ENCODE data around the gene CIAO3. TPM values are rescaled to one million over a fixed set of nuclear protein-coding genes. Genes with fewer than 3 reads are reported as not detected.

CIAO3 gene
- polyA plus RNA-seq, 1 donor = 18.0 TPM

DNA sequence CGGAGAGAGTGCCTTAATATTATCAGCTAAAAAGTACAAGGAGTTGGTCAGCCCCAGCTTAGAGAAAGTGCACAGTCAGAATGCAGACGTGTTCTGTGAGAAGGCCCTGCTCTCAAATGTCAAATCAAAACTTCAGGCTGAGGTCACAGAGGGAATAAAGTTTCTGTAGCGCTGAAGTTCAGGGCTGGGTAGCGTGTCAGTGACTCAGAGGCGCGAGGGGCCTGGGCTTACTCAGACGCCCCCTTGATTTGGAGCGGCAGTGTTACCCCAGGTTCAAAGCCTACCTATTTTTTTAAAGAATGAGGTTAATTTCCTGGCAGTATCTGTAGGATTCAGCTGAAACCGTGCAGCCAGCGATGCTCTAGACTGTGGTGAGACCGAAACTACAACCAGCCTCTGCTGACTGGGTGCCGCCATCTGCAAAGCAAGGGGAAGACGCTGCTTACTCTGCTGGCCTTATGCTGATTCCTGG lies 4.8 kb downstream of the CIAO3 start:
- no peak for DNase-seq (ENCODE audit: low read depth)

DNA sequence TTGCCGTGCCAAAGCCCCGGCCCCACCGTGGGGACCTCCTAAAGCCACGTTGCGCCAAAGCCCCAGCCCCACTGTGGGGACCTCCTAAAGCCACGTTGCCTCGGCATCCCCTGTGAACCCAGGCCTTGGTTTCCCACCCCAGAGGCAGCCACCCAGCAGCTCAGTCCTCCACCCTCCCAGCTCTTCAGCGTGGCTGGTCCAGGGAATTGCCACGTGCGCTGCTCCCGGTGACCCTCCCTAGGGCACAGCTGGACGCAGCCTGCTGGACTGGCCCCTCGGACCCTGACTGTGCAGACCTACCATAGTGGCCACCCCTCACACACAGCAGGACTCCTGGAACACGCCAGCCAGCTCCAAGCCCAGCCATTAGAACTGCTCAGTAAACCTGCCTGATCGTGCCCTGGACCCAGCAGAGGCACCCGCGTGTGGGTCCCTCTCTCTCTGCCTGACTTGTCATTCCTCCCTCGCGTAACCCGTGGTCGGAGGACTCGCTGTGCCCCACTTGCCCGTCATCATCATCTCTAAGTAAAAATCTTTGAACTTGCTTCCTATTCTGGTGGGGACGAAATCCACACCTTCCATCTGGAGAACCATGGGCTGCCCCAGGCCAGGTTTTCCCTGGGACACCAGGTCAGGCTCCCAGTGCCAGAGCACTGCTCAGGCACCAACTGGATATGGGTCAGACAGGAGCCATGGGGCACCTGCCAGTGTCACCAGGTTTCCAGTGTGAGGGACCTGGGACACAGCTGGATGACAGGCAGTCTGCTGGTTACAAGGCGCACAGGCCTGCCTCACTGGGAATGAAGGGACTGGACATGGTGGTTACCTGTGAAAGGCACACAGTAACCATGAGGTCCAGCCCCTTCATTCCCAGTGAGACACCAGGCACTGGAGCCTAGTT lies 5.6 kb downstream of the CIAO3 start:
- no peak for DNase-seq (ENCODE audit: low read depth)

DNA sequence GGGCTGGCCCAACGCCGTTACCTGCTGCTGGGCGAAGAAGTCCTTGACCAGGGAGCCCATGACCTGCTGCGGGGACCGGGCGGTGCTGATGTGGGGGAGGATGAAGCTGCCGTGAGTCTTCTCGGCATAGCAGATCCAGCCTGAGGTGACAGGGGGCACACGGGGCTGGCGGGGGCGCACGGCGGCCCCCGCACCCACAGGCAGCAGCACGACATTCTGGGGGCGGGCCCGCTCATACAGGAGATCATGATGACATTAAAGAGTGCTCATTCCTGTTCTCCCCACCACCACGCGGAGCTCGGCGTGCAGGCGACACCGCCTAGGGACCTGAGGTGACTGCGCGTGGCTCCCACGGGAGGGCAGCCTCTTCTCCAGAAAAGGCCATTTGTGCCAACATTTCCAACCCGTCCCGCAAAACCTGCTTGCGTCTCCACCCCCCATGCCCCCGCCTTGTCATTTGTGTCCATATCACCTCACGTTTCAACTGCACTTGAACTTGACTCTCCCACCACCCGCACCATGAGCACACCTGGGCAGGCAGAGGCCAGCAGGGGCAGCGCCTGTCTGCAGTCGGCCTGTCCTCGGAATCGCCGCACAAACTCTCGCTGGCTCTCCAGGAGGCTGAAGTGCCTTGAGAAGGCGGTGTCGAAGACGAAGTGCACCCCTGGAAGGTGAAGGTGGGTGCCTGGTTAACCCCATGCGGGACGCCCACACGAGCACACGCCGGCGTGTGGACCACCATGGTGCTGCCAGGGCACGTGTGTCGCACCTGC lies 6.4 kb downstream of the CIAO3 start:
- DNase-seq (ENCODE audit: low read depth) = no peak

DNA sequence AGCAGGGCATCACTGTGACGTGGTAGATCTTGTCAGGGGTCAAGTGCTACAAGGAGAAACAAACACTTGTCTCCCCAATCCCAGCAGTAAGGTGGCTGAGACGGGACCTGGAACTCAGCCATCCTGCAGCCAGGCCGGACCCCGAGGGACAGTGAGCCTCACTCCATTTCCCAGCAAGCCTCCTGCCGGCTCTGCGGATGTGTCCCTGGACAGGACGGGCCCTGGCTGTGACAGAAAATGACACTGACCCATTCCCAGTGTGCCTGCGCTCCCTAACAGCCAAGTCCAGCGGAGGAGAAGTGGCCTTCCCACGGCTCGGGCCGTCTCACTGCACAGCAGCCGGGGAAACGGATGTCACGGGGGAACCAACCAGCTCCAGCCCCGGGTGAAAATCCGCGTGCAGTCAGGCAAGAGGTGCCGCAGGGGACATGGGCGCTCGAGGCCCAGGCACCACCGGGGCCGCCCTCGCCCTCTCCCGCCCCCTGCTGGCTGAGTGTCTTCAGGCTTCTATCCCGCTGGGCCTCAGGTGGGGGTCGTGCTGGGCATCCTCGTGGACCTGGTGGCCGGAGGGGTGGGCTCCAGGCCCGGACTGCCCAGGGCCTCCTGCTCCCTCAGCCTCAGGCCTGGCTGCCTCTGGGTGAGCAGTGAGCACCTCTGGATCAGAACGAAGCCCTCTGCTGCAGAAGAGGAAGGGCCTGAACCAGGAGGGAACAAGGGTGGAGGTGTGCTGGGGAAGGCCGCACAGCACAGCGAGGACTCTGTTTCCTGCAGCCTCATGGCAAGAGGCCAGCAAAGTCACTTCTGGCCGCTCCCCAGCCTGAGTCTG lies 7.2 kb downstream of the CIAO3 start:
- DNase-seq (ENCODE audit: low read depth) = no peak

DNA sequence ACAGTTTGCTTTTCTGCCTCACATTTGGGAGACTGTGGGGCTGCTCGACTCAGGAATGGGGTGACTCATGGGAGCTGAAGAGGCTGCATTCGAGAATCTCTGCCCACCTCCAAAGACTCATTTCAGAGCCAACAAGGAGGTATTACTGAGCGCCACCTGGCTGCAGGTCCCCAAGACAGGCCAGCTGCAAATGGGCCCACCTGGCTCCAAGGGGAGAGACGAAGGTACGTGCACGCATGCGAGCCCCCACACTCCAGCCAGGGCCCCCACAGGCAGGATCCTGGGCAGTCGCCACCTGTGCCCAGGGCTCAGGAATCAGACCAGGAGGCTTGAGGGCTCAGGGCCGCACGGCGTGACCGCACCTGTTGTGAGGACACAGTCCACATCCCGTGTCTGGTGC lies 7.9 kb downstream of the CIAO3 start:
- no peak for DNase-seq (ENCODE audit: low read depth)

DNA sequence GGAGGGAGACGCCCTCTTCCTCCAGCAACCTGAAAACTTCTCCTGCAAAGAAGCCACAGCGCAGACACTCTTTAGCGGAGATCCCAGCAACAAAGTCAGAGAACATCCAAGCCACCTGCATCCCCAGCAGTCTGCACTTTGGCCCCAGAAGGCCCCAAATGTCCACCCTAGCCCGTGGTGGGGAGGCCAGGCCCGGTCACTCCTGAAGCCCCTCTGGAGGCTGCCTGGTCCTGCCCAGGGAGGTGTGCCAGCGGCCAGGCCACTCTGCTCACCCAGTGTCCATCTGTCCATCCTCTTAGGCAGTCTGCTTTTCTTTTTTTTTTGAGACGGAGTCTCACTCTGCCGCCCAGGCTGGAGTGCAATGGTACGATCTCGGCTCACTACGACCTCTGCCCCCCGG lies 8.5 kb downstream of the CIAO3 start:
- no peak for DNase-seq (ENCODE audit: low read depth)

DNA sequence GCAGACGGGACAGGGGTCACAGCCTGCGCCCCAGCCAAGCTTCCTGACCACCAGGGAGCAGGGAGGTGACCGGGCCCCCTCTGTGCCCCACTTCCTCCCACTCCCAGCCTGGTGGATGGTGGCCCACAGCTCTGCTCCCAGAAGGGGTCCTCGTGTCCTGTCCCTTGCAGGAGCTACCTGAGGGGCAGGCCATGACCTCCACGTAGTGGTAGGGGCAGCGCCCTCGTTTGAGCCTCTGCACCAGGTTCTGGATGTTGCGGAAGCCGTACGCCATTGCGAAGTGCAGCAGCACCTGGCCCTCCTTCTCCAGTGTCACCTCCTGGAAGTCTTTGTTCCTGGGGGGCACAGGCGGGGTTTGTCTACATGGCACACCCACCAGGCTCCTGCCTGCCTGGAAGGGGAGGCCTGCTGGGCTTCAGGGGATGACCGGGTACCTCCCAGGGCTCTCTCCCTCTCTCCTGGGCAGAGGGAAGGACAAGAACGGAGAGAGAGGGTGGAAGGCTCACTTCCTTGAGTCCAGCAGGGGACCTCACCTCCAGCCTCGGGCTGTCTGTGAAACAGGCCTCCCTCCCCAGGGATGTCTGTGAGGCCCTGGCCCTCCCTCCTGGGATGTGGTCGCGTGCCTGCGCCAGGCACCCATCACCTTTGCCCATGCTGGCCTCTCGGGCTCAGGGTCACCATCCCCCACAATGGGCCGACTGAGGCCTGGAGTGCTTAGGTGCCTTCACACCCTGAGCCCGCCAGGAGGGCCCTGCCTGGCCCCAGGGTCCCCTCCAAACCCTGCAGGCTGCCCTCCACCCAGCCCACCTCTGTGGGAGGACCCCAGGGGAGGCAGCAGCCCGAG lies 9.9 kb downstream of the CIAO3 start:
- no peak for DNase-seq (ENCODE audit: low read depth)

DNA sequence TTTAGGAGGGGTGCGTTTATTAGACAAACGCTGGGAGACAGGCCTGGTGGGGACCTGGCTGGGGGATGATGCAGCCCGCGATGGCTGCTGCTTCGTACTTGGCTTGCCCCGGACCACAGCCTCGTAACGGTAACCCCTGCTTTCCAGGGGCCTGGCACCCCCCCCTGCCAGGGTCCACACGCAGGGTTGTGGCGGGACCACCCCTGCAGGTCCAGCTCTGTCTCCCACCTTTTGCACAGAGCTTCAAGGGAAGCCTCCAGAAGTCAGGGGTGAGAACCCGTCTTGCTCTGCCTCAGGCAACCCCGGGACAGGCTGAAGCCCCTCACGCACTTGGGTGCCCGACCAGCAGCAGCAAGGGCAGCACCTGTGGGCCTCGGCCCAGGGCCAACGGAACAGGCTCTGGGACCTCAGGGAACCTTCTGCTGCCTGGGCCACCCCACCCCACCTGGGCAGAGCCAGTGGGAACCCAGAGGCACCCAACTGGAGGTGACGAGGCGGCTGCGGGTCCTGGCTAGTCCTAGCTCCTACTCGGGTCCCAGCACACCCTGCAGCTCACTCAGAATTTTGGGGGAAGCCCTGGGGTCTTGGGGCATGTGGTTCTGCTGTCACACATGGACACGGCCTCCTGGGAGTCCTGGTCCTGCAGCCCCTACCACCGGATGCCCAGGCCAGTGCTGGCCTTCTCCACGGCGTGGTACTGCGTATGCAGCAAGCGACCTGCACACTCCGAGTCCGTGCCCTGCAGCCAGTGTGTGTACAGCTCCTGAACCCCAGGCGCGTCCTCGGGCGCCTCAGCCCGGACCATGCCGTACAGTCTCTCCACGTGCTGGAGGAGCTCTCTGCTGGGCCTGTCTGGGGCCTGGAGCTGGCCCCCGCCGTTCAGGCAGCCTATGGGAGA lies 10.8 kb downstream of the CIAO3 start:
- DNase-seq (ENCODE audit: low read depth) = no peak

DNA sequence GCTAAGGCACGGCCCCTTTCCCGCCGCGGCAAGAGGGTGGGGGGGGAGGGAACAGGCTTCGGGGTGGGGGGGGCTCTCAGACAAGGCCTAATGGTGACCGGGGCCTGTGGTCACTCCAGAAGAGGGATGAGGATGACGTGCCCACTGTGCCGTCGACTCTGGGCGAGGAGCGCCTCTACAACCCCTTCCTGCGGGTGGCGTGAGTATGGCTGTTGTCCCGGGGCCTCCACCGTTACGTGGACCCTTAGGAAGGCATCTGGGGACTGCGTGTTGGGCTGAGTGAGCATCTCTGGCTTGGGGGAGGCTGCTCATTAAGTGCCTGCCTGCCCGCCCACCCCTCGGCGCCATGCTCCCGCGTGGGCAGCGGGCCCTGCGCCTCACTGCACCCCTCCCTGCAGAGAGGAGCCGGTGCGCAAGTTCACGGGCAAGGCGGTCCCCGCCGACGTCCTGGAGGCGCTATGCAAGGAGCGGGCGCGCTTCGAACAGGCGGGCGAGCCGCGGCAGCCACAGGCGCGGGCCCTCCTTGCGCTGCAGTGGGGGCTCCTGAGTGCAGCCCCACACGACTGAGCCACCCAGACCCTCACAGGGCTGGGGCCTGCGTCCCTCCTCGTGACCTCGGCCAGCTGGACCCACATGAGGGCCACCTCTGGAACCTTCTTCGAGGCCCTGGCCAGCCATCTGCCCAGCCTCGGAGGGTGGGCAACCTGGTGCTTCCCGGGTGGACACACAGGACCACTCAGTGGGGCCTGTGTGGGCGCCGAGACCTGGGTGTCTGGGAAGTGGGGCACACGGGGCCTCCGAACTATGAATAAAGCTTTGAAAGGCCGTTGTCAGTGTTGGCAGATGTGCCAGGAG lies 11.7 kb downstream of the CIAO3 start:
- DNase-seq (ENCODE audit: low read depth) = no peak

DNA sequence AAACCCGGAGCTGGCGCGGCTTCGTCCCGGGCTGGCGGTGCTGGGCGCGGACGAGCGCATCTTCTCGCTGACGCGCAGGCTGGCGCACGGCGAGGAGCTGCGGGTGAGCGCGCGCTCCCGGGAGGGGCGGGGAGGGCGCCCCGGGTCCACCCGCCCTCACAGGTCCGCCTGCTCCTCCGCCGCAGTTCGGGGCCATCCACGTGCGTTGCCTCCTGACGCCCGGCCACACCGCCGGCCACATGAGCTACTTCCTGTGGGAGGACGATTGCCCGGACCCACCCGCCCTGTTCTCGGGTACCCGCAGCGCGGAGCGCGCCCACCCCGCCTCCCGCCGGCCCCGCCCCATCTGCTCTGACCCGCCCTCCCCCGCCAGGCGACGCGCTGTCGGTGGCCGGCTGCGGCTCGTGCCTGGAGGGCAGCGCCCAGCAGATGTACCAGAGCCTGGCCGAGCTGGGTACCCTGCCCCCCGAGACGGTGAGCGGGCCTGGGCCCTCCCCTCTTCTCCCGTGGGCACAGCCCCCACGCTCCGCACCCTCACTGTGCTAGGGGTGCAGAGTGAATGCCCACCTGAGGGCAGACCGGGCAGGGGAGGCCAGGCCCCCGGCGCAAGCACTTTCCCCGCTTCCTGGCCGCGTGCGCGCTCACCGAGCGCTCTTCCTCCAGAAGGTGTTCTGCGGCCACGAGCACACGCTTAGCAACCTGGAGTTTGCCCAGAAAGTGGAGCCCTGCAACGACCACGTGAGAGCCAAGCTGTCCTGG lies 12.5 kb downstream of the CIAO3 start:
- no peak for DNase-seq (ENCODE audit: low read depth)

DNA sequence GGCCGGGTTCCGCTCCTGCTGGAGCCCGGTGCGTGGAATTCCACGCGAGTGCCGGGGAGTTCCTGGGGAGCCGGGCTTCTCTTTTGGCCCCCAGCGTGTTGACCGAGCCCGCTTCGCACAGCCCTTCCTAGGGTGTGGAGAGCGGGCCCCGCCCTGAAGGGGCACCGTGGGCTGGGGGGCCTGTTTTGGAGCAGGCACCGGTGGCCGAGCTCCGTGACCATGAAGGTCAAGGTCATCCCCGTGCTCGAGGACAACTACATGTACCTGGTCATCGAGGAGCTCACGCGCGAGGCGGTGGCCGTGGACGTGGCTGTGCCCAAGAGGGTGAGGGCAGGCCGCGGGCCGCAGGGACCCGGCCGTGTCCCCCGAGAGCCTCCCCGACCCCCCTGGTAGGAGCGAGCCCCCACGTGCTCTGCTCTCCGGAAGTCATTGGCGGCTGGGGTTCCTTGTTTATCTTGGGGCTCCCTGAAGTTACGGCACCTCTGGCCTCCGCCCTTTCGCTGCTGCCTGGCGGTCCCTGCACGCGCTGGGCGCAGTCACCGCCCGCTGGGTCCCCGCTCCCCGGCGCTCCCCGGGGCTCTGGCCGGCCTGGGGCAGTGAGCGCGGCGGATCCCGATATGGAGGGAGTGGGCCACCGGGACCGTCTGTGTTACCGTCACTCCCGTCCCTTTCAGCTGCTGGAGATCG lies 13.4 kb downstream of the CIAO3 start:
- no peak for DNase-seq (ENCODE audit: low read depth)

DNA sequence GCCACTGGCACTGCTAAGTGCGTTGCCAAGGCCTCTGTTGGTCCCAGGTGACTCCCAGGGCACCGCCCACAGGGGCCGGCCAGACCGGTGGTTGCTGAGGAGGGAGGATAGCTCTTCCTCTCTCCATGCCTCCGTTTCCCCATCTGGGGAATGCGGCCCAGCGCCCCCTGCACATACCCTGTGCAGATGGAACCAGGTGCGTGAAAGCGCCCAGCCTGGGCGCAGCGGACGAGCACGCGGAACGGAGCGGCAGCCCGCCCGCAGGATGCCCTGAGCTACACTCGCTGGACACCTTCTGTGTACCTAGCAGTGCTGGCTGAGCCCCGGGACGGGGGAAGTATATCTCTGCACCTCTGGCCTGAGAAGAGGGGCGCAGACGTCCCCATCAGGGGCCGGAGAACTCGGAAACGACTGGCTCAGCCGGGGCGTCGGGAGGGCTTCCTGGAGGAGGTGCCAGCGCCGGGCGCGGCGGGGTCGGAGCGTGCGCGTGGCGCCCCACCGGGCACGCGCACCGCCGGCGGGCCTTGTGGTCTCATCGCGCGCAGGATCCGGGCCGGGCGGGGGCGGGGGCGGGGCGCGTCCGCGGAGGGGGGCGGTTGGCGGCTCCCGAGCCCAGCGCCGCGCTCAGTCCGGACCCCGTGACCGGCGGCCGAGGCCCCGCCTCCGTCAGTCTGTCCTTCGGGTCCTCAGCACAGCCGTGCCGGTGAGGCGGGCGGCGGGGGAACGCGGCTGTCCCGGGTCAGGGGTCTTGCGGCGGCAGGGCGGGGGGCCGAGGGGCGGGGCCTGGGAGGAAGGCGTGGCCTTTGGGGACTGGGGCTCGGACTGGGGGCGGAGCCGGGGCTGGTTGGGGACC lies 14.1 kb downstream of the CIAO3 start, which contains the start of the genes CCDC78 and HAGHL:
CCDC78 (minus strand) TSS at position 6 of the 853 bp plus-strand sequence. CDS start 76 bp downstream, outside the sequence.
HAGHL (plus strand) TSS at position 669 of the 853 bp plus-strand sequence. CDS start 404 bp downstream, outside the sequence.
- no peak for DNase-seq (ENCODE audit: low read depth)

DNA sequence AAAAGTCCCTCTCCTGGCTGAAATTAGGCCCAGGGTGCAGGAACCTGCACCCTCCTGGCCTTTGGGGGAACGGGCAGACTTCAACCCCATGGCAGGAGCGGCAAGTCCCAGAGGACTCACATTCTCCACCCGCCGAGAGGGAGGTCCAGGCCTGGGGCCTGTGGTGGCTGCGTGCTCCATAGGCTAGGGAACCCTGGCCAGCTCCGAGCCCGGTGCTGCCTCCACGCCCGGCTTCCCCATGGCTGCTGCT lies 14.7 kb downstream of the CIAO3 start:
- no peak for DNase-seq (ENCODE audit: low read depth)

DNA sequence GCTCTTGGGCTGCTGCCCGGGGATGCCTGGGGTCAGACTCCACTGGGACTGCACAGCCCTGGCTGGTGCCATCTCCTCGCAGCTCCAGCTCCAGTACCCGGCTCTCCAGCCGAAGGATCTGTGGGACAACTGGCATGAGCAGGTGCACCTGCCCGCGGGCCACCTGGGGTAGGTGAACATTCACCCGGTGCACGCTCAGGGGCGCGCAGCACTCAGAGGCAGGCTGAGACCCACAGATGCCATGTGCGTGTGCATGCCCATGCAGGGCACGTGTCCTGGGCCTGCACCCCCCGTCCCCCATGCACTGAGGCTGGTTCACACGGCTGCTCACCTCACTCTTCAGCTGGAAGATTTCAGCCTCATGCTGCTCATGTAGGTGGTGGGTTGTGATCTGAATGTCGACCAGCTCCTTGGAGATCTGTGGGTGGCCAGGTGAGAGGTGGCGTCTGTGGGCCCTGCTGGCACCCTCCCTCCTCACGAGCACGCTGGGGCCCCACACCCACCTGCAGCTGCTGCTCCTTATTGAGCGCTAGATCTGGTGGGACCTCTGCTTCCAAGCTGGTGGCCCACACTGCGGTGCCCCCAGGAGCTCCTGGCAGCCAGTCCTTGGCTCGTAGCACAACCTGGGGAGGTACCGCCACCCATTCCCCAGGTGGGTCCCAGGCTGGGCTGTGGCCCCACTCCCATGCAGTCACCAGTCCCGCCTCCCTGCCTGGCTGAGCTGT lies 15.2 kb downstream of the CIAO3 start:
- no peak for DNase-seq (ENCODE audit: low read depth)

DNA sequence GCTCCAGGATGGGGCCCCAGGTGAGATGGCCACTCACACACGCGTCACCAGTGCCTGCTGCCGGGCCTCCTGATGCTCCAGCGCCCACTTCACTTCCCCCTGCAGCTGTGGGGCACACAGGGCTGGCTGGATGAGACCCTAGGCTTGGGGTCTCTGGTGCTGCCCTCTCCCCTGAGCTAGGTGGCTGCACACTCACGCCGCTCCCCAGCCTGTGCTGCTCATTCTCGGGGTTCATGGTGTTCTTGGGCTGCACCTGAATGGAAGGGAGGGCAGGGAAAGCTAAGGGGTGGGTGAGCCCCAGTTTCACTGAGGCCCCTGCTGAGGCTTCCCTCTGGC lies 15.8 kb downstream of the CIAO3 start:
- DNase-seq (ENCODE audit: low read depth) = no peak

Measured in forelimb muscle (tissue), 1 donor.